Measurements from ENCODE around the gene KIF26B. TPM values are rescaled to one million over a fixed set of nuclear protein-coding genes. Genes with fewer than 3 reads are reported as not detected.

KIF26B gene
- total and polyA plus RNA-seq, 3 experiments from 2014 or later, result 0.11 to 0.16 TPM; not detected in 1

DNA sequence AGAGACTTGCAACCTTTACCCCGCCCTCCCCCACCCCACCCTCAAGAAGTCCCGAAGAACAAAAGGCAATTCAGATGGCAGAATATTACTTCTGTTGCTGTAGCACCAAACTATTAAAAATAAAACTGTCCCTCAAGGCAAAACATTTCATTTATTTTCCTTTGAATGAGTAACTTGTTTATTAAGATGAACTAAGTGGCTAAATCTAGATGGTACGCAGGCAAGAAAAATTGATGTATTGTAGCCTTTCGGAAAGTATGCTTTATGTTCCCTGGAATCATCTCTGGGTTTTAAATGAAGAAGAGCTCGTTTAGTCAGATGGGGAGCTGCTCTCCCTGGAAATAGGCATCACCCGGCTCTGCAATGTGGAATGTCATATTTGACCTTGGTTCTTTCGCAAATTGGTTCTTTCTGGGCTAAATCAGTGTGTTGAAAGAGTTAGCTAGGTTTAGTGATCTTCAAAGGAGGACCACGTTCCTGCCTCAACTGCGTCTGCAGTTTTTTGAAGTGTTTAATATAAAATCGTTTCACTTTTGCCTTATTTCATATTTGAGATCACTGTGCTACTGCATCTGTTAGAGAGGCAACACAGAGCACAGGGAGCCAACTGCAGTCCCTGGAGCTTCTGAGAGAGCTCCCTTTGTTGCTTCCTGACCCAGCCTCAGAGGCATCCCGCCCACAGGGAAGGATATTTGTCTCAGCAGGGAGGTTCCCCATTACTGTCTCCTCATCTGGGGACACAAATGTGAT lies 61.8 kb downstream of the KIF26B start:
- Histone ChIP-seq H3K36me3 (ENCODE audit: insufficient read depth, low read length) (no peaks in the 10 kb centered on the region), H3K9me3 (ENCODE audit: low read length) (no peaks in the 10 kb centered on the region), H3K27ac (ENCODE audit: low read depth, low read length) (no peak overlapping the region), H3K4me1 (ENCODE audit: insufficient read depth, low read length) (no peaks in the 10 kb centered on the region), H3K4me3 (ENCODE audit: low read length) (no peak overlapping the region), H3K27me3 (ENCODE audit: insufficient read depth, low read length, poor library complexity, severe bottlenecking) (no peaks in the 10 kb centered on the region)
- no peaks in the 10 kb centered on the region for H3K36me3 Mint-ChIP-seq
- H3K27me3 Mint-ChIP-seq, result peaks cover 0 to 4% of the 10 kb centered on the region in 2 donors
- peaks cover 0 to 2% (median 0%) of the 10 kb centered on the region in 5 donors for H3K9me3 Mint-ChIP-seq
- H3K4me1 Mint-ChIP-seq, result no peaks in the 10 kb centered on the region
- no peak overlapping the region for H3K4me3 Mint-ChIP-seq
- ChIA-PET CTCF (no interaction called here), POLR2A (no interaction called here)
- no peak for DNase-seq
- no peak overlapping the region for H3K27ac Mint-ChIP-seq

DNA sequence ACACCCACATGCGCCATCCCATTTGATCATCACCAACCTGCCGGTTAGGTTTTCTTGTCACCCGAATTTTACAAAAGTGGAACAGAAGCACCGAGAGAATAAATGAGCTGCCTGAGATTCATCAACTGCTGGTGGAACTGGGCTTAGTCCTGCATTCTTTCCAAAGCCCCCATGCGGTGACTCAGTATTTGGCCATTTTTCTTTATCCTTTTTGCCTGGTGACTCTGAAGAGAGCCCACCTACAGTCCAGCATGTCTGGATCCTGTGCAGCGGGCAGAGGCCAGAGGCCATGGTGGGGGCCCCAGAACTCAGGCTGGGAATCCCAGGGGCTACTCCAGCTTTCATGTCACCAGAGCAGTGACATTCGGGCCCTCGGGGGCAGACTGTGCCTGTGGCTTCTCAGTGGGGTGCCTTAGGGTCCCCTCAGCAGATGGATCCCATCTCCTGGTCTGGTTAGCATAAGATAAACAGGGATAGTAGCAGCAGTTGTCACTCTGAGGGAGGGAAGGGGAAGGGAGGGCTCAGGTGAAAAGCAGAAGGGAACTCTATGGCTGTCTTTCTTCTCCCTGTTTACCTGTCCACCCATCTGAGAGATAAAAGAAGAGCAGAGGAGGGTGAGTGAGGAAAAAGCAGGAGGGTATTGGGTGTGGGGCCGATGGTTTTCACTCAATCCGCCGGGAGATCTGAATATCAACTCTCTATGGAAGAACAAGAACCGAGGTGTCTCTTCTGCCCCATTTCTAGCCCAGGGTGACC lies 63.2 kb downstream of the KIF26B start:
- no peak overlapping the region for H3K4me3 Mint-ChIP-seq
- CTCF ChIA-PET, result no interaction called here
- Histone ChIP-seq H3K27me3 (ENCODE audit: insufficient read depth, low read length, poor library complexity, severe bottlenecking) (no peaks in the 10 kb centered on the region), H3K36me3 (ENCODE audit: insufficient read depth, low read length) (no peaks in the 10 kb centered on the region), H3K27ac (ENCODE audit: low read depth, low read length) (no peak overlapping the region), H3K4me1 (ENCODE audit: insufficient read depth, low read length) (no peaks in the 10 kb centered on the region), H3K4me3 (ENCODE audit: low read length) (no peak overlapping the region), H3K9me3 (ENCODE audit: low read length) (no peaks in the 10 kb centered on the region)
- H3K9me3 Mint-ChIP-seq, result no peaks in the 10 kb centered on the region
- DNase-seq, result no peak
- H3K27me3 Mint-ChIP-seq, result peaks cover 0 to 4% of the 10 kb centered on the region in 2 donors
- no peak overlapping the region for H3K27ac Mint-ChIP-seq
- no peaks in the 10 kb centered on the region for H3K36me3 Mint-ChIP-seq
- H3K4me1 Mint-ChIP-seq, result no peaks in the 10 kb centered on the region
- POLR2A ChIA-PET, result no interaction called here

DNA sequence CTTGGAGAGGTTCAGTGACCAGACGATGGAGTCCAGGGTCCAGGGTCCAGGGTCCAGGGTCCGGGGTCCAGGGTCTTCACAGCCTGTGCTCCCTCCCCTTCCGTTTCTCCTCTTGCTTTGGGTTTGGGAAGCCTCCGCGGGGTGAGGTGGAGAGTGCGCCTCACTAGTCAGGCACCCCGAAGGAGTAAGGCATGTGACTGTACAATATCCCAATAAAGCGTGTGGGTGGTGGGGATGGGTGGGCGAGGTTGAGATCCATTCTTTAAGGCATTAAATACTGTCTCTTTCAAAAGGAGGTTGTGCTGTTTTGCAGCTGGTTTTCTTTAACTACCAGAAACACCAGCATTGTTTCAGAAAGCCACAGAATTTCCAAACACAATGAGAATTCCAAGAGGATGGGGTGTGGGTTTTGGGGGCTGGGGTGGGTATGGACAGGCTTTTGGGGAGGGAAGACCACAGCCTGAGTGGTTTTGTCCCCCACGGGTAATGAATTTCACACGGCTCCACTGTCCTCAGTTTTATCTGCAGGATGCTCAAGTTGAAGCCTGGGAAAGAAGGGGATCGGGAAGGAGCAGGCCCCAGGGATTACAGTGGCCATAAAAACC lies 65.7 kb downstream of the KIF26B start:
- Mint-ChIP-seq H3K27me3 (peaks cover 0 to 4% of the 10 kb centered on the region in 2 donors), H3K27ac (no peak overlapping the region)
- CTCF ChIA-PET, result interaction anchor here (0.7 kb wide), 1 partner anchor 111 kb away, joined by 3 read pairs; no protein-coding TSS in a partner anchor

DNA sequence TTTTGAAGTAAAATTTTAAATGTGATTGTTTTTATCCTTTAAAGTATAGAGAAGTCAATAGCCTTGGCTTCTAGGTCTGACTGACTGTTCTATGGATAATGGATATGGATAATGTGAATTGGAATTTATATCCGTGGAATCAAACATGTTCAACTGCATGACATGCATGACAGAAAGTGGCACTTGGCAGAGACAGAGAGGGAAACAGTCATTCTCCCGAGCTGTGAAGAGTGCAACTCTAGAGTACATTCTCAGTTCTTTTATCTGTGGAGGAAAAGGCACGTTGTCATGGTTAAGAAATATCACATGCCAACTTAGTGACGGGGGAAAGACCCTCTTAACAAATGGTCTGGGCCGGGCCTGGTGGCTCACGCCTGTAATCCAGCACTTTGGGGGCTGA lies 67.0 kb downstream of the KIF26B start:
- Mint-ChIP-seq H3K4me3 (no peak overlapping the region), H3K4me1 (no peaks in the 10 kb centered on the region), H3K36me3 (no peaks in the 10 kb centered on the region), H3K9me3 (no peaks in the 10 kb centered on the region), H3K27ac (no peak overlapping the region), H3K27me3 (peaks cover 0 to 4% of the 10 kb centered on the region in 2 donors)
- no peaks in the 10 kb centered on the region for H3K9me3 ChIP-seq (ENCODE audit: low read length)
- H3K27ac ChIP-seq (ENCODE audit: low read depth, low read length), result no peak overlapping the region
- no peaks in the 10 kb centered on the region for H3K4me1 ChIP-seq (ENCODE audit: insufficient read depth, low read length)
- H3K27me3 ChIP-seq (ENCODE audit: insufficient read depth, low read length, poor library complexity, severe bottlenecking), result no peaks in the 10 kb centered on the region
- no peak for DNase-seq
- CTCF ChIA-PET, result no interaction called here
- no peak overlapping the region for H3K4me3 ChIP-seq (ENCODE audit: low read length)
- no peaks in the 10 kb centered on the region for H3K36me3 ChIP-seq (ENCODE audit: insufficient read depth, low read length)
- POLR2A ChIA-PET, result no interaction called here

More for the DNA sequence above, 65.7 kb downstream of the KIF26B start:
- Mint-ChIP-seq H3K4me1 (no peaks in the 10 kb centered on the region), H3K9me3 (no peaks in the 10 kb centered on the region), H3K36me3 (no peaks in the 10 kb centered on the region), H3K4me3 (no peak overlapping the region)
- H3K9me3 ChIP-seq (ENCODE audit: low read length), result no peaks in the 10 kb centered on the region
- no peaks in the 10 kb centered on the region for H3K4me1 ChIP-seq (ENCODE audit: insufficient read depth, low read length)
- H3K4me3 ChIP-seq (ENCODE audit: low read length), result no peak overlapping the region
- POLR2A ChIA-PET, result no interaction called here
- no peaks in the 10 kb centered on the region for H3K27me3 ChIP-seq (ENCODE audit: insufficient read depth, low read length, poor library complexity, severe bottlenecking)
- no peak for DNase-seq
- no peaks in the 10 kb centered on the region for H3K36me3 ChIP-seq (ENCODE audit: insufficient read depth, low read length)
- no peak overlapping the region for H3K27ac ChIP-seq (ENCODE audit: low read depth, low read length)

DNA sequence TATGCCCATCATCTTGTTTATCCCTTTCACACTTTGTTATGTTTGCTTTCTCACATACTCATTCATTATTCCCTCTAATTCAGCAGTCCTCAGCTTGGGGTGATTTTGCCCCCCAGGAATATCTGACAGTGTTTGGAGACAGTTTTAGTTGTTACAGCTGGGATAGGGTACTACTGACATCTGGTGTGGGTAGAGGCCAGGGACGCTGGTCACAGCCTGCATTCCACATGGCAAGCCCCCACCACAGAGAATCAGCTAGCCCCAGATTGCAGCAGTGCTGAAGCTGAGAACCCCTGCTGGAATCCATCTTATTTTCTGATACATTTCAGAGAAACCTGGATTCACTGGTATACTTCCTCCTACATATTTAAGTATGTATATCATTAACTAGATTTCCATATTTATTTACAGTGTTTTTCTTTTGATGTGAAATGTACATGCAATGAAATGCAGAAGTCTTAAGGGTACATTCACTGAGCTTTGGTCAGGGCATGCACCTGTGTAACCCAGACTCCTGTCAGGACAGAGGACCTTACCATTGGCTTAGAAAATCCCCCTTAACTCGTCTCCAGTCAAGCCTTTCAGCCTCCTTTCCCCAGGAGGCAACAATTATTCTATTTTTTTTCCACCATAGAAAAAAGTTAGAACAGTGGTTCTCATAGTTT lies 68.3 kb downstream of the KIF26B start:
- Mint-ChIP-seq H3K27me3 (peaks cover 1 to 6% of the 10 kb centered on the region in 2 donors), H3K36me3 (no peaks in the 10 kb centered on the region), H3K4me1 (no peaks in the 10 kb centered on the region), H3K27ac (no peak overlapping the region), H3K9me3 (no peaks in the 10 kb centered on the region), H3K4me3 (no peak overlapping the region)
- no peak for DNase-seq
- Histone ChIP-seq H3K4me3 (ENCODE audit: low read length) (no peak overlapping the region), H3K36me3 (ENCODE audit: insufficient read depth, low read length) (no peaks in the 10 kb centered on the region), H3K4me1 (ENCODE audit: insufficient read depth, low read length) (no peaks in the 10 kb centered on the region), H3K27ac (ENCODE audit: low read depth, low read length) (no peak overlapping the region), H3K9me3 (ENCODE audit: low read length) (no peaks in the 10 kb centered on the region), H3K27me3 (ENCODE audit: insufficient read depth, low read length, poor library complexity, severe bottlenecking) (no peaks in the 10 kb centered on the region)
- ChIA-PET POLR2A (no interaction called here), CTCF (no interaction called here)

DNA sequence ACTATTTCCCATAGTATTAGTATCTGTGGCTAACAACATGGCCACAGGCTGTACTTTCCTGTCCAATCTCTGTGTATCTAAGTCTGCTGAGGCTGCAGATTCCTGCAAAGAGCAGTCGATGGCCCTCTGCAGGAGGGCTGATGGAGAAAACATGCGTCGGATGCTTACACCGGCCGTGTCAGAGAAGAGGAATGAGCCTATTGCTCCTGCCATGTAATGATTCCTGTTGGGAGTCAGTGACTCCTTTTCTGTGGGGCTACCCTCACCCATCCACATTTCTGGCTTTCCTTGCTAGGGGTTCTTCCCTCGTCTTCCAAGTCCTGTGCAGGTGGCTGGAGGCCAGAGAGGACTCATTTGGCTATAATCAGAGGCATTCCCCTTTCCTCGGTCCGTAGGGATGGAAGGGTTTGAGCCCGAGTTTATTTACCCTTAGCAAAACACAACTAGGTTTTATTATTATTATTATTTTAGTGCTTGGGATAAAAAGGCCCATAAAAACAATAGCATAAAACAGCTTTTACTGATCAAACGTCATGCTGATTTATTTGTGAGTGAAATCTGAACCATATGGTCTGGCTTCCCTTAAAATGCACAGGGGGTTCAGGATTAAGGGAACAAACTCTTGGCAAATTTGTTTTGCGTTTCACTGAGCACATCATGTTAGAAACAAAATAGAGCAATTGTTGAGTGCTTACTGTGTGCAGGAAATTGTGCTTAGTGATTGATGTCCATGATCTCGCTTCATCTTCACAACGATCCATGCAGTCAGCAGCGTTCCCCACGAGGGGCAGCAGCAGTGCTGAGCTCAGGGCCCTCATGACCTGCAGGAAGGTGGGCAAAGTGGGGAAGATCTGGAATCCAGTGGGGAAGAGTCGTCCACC lies 70.8 kb downstream of the KIF26B start:
- DNase-seq, result no peak
- Mint-ChIP-seq H3K27ac (no peak overlapping the region), H3K9me3 (no peaks in the 10 kb centered on the region), H3K4me1 (no peaks in the 10 kb centered on the region), H3K4me3 (no peak overlapping the region), H3K36me3 (no peaks in the 10 kb centered on the region), H3K27me3 (peaks cover 1 to 3% of the 10 kb centered on the region in 2 donors)
- Histone ChIP-seq H3K4me3 (ENCODE audit: low read length) (no peak overlapping the region), H3K27me3 (ENCODE audit: insufficient read depth, low read length, poor library complexity, severe bottlenecking) (no peaks in the 10 kb centered on the region), H3K36me3 (ENCODE audit: insufficient read depth, low read length) (no peaks in the 10 kb centered on the region), H3K4me1 (ENCODE audit: insufficient read depth, low read length) (no peaks in the 10 kb centered on the region), H3K9me3 (ENCODE audit: low read length) (no peaks in the 10 kb centered on the region), H3K27ac (ENCODE audit: low read depth, low read length) (no peak overlapping the region)
- CTCF ChIA-PET, result interaction anchor here (1.0 kb wide), 1 partner anchor 74 kb away, joined by 3 read pairs; no protein-coding TSS in a partner anchor
- POLR2A ChIA-PET, result no interaction called here

DNA sequence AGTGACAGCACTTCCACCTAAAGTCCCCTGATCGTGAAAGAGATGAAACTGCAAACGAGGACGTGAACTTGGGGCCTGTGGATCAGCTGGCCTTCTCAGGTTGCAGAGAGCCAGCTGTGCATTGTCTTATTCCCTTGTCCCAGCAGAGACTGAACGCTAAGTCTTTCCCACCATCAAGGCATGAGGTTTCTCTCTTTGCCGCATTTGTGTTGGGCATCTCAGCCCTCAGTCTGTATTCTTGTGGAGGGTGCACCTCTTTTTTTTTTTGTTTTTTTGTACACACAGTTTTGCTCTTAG lies 71.4 kb downstream of the KIF26B start:
- H3K9me3 Mint-ChIP-seq, result peaks cover 0 to 2% (median 0%) of the 10 kb centered on the region in 5 donors
- no peaks in the 10 kb centered on the region for H3K4me1 Mint-ChIP-seq
- H3K36me3 Mint-ChIP-seq, result no peaks in the 10 kb centered on the region
- Histone ChIP-seq H3K9me3 (ENCODE audit: low read length) (no peaks in the 10 kb centered on the region), H3K27me3 (ENCODE audit: insufficient read depth, low read length, poor library complexity, severe bottlenecking) (no peaks in the 10 kb centered on the region), H3K4me1 (ENCODE audit: insufficient read depth, low read length) (no peaks in the 10 kb centered on the region), H3K27ac (ENCODE audit: low read depth, low read length) (no peak overlapping the region), H3K4me3 (ENCODE audit: low read length) (no peak overlapping the region), H3K36me3 (ENCODE audit: insufficient read depth, low read length) (no peaks in the 10 kb centered on the region)
- H3K4me3 Mint-ChIP-seq, result no peak overlapping the region
- no peak overlapping the region for H3K27ac Mint-ChIP-seq
- ChIA-PET CTCF (interaction anchor here (1.0 kb wide), 1 partner anchor 73 kb away, joined by 3 read pairs; no protein-coding TSS in a partner anchor), POLR2A (no interaction called here)
- DNase-seq, result no peak
- H3K27me3 Mint-ChIP-seq, result peaks cover 1 to 3% of the 10 kb centered on the region in 2 donors
